NCI-H1436 treated with DMSO at 0.1 percent for 48 hours (cell line): ENCODE results near the gene TCF25.
"Not testable (repeated sequence)": the region's sequence is repeated elsewhere in the genome, so short reads cannot be mapped to it uniquely, and the experiment has no call there.

Experiments
- DNase-seq: peaks from one replicate; lab custom pipeline; 2025; lab: John Stamatoyannopoulos, UW

Gene TCF25

DNA sequence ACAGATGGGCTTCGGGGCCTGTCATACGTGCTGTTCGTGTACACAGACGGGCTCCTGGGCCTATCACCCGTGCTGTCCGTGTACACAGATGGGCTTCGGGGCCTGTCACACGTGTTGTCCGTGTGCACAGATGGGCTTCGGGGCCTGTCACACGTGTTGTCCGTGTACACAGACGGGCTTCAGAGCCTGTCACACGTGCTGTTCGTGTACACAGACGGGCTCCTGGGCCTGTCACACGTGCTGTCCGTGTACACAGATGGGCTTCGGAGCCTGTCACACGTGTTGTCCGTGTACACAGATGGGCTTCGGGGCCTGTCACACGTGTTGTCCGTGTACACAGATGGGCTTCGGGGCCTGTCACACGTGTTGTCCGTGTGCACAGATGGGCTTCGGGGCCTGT lies 5.7 kb downstream of the TCF25 start:
- DNase-seq: not testable (repeated sequence)

DNA sequence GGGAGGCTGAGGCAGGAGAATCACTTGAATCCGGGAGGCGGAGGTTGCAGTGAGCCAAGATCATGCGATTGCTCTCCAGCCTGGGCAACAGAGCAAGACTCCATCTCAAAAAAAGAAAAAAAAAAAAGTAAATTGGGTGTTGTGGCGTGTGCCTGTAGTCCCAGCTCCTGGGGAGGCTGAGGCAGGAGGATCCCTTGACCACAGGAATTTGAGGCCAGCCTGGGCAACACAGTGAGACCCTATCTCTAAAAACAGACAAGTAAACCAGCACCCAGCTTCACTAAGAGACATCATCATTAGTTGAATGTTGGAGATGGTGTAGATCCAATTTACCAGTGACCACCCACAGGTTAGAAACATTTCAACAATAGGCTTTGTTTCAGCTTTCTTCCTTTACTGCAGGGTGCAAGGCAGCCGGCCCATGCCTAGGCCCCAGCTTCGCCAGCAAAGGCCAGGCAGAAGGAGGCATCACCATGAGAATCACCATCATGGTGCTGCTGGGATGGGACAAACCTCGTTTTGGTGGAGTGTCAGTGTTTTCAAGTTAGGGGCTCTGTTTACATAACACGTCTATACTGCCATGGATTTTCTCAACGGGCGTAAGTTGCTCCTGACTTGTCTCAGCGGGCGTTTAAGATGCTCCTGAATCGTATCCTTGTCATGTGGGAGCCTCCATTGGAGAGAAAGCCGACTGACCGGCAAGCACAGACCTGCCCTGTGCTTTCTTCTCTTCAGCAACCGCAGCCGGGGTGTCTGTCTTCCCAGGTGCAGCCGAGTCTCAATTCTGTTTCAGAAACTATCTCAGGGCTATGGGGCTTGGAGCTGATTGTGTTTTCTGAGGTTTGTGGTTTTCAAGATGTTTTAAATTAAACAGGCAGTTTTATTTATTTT lies 7.3 kb downstream of the TCF25 start:
- no peak for DNase-seq

DNA sequence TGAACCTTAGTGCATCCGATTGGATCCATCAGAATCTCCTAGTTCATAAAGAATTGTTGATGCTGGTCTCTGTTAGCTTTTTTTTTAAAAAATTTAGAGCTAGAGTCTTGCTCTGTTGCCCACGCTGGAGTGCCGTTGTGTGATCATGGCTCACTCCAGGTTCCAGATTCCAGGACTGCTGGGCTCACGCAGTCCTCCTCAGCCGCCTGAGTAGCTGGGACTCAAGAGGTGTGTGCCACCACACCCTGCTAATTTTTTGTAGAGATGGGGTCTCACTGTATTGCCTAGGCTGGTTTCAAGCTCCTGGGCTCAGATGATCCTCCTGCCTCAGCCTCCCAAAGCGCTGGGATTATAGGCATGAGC lies 8.0 kb downstream of the TCF25 start:
- no peak for DNase-seq

DNA sequence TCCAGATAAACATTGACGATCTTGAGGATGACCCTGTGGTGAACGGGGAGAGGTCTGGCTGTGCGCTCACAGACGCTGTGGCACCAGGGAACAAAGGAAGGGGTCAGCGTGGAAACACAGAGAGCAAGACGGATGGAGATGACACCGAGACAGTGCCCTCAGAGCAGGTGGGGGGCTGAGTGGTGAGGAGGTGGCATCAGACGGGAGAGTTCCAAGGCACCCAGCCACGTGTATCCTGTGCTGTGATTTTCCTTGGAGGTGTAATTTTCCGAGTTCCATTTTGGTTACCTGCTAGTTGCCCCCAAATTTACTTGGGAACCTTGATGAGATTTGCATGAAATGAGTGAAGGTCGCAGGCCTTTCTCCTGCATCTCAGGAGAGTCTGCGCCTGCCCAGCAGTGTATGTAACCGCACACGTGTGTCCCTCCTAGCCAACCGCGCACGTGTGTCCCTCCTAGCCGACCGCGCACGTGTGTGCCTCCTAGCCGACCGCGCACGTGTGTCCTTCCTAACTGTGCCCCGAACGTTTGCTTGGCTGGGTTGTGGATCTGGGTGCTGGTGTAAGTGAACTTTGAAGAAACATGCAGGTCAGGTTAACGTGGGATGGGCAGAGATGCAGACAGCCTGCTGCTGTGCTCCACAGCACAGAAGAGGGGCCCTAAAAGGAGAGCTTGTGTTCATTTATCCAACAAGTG lies 10.1 kb downstream of the TCF25 start:
- no peak for DNase-seq

DNA sequence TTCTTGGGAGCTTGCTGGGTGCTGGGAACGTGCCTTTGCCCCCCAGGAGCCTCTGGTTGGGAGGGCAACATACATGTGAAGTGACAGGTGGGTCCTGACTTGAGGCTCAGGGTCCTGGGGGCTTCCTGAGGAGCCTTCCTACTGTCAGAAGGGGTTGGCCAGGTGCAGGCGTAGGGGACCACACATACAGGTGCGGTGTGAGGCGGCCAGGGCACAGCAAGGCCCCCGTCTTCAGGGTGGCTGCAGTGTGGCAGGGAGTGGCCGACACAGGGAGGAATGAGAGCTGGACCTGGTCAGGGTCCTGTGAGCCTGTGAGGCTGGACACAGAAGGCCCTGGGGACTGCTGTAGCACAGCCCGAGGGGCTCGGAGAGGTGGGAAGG lies 10.6 kb downstream of the TCF25 start:
- no peak for DNase-seq

DNA sequence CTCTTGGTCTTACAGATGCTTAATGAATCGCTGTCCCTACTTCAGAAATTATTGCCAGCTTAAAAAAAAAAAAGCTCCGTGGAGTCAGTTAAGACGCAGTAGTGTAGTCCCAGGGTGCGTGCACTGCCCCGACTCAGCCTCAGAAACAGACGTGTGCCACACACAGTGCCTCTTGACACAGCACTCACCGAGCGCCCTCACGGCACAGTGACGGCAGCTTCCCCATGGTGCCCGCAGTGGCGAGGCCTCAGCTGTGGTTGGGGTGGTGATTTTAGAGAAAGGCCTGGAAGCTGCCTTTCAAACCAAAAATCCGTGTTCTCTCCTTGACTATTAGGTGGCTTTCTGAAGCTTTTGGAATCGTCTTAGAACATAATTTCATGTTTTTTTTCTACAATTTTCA lies 13.9 kb downstream of the TCF25 start:
- DNase-seq: no peak

DNA sequence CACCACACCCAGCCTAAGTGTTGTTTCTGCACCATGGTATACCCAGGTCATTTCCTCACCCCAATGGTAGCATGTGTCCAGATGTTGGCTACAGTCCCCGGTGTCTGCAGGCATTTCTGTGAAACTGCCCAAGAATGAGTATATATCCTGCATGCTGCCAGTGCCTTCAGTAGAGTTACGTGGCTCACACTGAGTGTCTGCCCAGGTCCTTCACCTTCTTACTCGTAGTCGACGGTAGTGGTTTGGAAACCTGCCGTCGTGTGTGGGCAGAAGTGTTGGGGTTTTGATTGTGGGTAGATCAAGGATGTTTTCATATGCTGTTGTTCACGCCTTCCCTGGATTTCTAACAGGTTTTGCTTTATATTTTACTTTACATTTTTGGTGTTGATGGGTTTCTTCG lies 16.8 kb downstream of the TCF25 start:
- DNase-seq: no peak

DNA sequence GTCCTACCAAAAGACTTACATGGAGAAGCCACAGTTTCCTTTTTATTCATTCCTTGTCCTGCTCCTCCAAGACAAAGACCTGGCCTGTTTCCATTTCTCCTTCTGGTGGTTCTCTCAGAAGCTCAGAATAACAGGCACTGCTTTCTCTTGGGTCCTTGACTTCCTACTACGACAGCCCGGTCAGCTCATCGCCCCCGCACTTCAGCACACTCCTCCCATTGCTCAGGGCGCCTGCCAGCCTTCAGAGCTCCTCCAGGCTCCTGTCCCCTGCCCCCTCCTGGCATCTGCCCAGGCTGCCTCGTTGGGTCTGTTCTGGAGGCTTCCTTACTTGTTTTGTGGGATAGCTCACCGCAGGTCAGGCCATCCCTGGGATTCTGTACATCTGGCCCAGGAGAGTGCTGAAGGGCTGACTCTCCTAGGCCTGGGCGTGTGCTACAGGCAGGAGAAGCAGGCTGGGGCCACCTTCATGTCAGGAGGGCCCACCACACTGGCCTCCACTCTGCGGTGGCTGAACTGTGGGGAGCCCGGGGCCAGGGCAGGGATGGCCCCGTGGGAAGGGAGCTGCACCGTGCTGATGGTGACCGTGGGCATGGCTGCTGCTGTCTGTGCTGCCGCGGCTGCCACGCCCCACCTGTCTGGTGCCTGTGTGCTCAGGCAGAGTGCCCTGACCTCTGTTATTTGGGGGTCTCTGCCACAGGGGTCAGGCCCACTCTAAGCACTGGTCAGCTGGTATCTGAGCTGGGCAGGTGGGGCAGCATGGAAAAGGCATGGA lies 17.7 kb downstream of the TCF25 start:
- no peak for DNase-seq

DNA sequence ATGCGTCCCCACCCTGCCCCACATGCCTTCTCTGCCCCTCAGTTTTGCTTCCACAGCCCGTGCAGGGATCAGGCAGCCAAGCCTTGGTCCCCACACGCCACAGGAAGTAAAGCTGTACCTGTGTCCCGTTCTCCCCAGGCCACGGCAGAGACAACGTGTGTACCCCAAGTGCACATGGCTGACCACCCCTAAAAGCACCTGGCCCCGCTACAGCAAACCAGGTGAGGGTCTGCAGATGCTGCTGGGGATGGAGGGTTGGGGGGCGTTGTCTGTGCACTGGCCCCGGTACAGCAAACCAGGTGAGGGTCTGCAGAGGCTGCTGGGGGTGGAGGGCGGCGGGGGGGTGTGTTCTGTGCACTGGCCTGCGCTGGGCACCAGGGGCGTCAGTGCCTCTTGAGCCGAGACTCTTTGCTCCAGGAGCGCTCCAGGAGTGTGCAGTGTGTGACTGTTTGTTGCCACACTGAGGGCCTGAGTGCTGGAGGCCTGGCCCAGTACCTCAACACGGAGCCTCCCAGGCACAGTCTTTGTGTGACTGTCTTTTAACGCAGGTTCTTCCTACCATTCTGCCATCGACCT lies 18.8 kb downstream of the TCF25 start:
- DNase-seq: no peak

DNA sequence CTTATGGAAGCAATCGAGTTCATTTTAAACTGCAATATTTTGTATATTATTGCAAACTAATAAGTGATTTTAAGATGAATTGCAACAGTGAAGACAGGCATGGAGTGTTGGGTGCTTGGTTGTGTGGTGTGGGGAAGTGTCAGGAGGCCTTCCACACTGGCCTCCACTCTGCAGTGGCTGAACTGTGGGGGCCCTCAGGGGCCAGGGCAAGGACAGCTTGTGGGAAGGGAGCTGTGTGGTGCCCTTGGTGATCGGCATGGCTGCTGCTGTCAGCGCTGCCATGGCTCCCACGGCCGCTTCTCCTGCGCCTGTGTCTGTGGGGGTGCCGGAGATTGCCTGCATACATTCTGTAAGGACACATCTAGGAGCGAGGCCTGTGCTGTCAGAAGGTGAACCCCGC lies 19.2 kb downstream of the TCF25 start:
- no peak for DNase-seq

DNA sequence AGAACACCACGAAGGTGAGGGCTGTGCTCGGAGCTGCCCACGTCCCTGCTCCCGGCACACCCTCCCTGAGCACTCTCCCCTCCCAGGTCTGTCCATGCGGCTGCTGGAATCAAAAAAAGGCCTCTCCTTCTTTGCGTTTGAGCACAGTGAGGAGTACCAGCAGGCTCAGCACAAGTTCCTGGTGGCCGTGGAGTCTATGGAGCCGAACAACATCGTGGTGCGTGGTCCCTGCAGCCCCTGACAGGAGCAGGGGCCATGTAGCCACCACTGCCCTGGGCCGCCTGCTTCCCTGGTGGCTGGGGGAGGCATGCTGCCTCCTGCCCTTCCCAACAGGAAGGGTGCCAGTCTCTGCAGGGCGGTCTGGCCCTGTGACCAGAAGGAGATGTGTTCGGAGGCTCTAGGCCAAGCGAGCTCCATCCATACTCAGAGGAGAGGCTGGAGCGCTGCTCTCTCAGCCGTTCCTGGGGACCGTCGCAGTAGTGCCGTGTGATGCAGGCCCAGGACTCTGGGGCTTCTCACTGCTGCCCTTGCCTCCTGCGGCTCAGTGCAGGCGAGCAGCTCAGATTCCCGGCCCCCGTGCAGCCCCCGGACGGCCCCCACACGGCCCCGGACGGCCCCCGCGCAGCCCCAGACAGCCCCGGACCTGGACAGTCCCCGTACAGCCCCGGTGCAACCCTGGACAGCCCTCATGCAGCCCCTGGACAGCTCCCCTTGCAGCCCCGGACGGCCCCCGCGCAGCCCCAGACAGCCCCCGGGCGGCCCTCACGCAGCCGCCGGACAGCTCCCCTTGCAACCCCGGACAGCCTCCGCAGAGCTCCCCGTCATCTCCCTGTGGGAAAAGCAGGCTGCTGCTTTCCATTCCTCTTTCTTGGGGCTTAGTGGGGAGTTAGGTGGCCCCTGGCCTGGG lies 20.5 kb downstream of the TCF25 start:
- no peak for DNase-seq

DNA sequence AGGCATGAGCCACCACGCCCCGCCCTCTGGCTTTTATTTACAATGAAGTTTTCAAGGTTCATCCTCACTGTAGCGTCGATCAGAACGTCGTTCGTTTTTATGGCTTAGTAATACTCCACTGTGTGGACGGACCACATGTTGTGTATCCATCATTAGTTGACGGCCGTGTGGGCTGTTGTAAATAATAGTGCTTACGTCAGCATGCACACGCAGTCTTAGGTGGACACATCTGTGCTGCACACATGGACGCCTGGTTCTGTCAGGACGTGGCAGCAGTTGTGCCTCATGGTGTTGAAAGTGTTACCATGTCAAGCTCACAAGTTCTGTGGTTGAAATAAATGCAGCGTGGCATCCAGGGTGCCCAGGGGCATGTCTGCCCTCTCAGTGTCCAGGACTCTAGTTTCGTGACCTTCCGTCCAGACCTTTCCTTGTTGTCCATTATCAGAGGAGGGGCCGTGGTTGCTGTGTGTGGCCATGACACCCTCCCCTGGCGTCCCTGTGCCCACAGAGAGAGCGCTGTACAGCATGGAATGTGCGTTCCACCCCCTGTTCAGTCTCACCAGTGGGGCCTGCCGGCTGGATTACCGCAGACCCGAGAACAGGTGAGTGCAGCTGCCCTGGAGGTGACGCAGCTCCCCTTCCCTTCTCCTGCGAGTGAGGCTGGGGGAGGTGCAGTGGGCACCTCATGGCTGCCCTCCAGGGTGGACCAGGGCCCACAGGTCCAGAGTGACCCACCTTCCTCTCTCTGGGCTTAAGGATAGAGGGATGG lies 22.3 kb downstream of the TCF25 start:
- DNase-seq: no peak

DNA sequence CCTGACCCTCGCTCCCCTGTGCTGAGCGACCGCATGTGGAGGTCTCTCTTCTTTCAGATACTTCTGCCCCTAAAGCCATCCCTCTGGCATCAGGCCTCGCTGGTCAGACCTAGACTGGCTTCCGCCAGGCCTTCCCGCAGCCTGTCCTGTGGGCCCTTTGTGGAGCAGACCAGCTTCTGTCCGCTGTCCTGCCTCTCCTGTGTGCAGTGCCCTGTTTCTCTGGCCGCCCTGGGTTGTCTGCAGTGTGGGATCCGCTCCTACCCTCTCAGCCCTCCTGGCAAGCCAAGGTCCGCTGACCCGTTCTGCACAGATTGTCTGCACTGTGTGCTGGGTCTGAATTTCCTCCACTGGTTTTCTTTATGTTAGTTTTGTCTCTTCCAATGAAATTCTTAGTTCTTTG lies 23.8 kb downstream of the TCF25 start:
- no peak for DNase-seq

DNA sequence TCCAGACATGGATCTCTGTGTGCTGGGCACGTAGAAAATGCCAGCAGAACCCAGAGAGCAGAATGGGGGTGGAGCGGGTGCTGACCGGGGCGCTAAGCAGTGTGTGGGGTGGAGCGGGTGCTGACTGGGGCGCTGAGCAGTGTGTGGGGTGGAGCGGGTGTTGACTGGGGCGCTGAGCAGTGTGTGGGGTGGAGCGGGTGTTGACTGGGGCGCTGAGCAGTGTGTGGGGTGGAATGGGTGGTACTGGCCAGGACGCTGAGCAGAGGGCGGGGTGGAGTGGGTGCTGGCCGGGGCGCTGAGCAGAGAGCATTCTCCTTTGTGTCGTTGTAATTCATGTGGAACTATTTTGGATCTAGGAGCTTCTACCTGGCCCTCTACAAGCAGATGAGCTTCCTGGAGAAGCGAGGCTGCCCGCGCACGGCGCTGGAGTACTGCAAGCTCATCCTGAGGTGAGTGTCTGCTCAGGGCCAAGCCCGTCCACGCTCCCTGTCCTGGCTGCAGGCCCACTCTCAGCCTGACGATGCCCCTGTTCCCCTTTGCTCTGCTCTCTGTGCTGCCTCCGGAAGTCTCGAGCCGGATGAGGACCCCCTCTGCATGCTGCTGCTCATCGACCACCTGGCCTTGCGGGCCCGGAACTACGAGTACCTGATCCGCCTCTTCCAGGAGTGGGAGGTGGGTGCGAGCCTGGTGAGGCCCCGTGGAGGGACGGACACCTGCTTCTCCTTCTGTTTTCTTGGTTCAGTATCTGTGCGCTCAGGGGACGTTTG lies 25.0 kb downstream of the TCF25 start:
- DNase-seq: no peak

DNA sequence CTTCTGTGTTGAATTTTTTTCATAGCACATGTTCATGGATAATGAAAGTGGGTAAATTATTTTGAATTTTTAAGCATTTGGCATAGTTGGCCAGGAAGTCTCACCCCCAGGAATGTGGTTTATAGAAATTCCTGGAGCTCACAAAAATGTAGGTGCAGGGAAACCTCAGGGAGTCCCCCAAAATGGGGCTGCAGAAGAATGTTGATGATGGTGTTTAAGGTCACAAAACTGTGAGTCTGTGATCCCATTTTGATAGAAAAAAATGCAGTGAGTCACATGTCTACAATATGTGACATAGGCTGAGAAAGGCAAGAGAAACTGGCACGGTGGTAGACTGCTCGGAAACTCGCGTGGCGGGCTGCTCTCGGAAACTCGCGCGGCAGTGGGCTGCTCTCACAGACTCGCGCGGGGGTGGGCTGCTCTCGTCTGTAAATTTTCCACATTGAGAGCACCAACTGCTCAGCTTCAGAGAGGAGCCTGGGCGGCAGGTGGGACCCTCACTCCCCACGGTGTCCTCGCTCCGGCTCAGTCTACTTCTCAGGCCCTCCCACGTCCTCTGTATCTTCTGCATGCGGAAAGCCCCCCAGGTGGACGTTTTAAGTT lies 26.6 kb downstream of the TCF25 start:
- DNase-seq: no peak

DNA sequence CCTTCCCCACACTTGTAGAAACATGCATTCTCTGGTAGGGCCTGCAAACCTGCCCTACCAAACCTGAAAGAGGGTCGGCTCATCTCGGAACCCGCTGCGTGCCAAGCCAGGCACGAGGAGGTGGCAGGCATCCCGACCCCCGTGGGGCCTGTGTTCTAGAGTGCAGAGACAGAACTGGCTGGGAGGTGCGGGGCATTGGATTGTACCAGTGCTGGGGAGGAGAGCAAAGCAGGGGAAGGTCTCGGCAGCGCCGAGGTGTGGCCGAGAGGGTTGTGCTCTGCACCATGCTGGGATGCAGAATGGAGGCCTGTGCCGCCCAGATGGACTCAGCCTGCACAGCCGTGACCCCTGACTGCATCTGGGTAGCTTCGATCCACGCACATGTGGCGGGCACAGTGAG lies 27.5 kb downstream of the TCF25 start:
- DNase-seq: no peak

DNA sequence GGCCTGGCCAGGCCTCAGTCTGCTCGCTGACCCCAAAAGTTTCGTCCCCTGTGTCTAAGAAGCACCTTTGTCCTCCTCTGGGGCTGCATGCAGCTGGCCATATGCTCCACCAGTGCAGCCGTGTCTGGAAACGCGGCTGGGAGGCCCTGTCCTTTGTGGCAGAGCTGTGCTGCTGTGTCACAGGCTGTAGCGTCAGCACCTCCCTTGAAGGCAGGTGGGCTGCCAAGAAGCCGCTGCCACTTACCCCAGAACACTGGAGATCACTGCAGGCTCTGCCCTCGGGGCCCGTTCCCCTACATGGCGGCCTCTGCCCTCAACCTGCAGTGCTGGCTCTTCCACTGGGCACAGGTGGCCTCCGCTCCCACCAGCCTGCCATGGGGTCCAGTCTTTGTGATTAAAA lies 29.6 kb downstream of the TCF25 start:
- DNase-seq: no peak

DNA sequence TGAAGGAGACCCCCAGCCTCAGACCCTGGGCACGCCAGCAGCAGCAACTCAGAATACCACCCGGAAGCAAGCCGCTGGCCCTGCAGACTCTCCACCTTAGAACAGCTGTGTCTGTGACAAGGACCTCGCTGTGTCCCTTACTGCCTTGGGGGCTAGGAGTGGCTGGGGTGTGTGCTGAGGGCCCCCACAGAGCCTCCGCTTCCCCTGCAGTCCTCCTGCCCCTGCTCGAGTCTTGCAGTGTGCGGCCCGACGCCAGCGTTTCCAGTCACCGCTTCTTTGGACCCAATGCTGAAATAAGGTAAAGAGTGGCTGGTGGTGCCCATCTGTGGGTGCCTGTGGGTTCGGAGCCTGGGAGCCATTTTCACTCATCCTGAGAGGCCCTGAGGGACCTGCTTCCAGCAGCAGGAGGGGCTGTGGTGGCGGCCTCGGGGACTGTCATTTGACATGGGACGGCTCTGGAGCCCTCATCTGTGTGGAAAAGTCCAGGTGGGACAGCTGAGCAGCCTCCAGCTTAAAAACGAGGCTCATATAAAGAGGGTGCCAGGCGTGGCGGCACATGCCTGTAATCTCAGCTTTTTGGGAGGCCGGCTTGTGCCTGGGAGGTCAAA lies 30.6 kb downstream of the TCF25 start:
- no peak for DNase-seq
